ENCODE data around the gene MIEF1. TPM values are rescaled to one million over a fixed set of nuclear protein-coding genes. Genes with fewer than 3 reads are reported as not detected.

MIEF1 gene
- total and polyA plus RNA-seq, 3 donors from 2014 or later = 60.6 to 120 (median 78.2) TPM

DNA sequence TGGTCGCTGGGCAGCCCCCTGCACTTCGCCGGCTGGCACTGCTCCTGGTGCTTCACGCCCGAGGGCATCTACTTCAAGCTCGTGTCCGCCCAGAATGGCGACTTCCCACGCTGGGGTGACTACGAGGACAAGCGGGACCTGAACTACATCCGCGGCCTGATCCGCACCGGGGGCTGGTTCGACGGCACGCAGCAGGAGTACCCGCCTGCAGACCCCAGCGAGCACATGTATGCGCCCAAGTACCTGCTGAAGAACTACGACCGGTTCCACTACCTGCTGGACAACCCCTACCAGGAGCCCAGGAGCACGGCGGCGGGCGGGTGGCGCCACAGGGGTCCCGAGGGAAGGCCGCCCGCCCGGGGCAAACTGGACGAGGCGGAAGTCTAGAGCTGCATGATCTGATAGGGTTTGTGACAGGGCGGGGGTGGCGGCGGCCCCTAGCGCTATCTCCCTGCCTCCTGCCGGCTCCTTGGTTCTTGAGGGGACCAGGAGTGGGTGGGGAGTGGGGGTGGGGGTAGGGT is 13.5 kb upstream of the MIEF1 start:
- Histone ChIP-seq H3K36me3 (ENCODE audit: low read depth, missing control alignments) (no peaks in the 10 kb centered on the region), H3K4me3 (peak overlapping the region in 1 of 2 donors; percentile 43), H3K9me3 (no peaks in the 10 kb centered on the region), H3K4me1 (peaks cover 10% of the 10 kb centered on the region), H3K27me3 (no peaks in the 10 kb centered on the region), H3K27ac (no peak overlapping the region)
- intact Hi-C loops (cut with DNase I; ENCODE audit: low total_unique reads) = no loop called here
- no peak for DNase-seq
- WGBS, 2 donors = 82 to 86% methylated on average over 21 to 39 of the region's 39 CpGs
- TF ChIP-seq, protein P1, sequence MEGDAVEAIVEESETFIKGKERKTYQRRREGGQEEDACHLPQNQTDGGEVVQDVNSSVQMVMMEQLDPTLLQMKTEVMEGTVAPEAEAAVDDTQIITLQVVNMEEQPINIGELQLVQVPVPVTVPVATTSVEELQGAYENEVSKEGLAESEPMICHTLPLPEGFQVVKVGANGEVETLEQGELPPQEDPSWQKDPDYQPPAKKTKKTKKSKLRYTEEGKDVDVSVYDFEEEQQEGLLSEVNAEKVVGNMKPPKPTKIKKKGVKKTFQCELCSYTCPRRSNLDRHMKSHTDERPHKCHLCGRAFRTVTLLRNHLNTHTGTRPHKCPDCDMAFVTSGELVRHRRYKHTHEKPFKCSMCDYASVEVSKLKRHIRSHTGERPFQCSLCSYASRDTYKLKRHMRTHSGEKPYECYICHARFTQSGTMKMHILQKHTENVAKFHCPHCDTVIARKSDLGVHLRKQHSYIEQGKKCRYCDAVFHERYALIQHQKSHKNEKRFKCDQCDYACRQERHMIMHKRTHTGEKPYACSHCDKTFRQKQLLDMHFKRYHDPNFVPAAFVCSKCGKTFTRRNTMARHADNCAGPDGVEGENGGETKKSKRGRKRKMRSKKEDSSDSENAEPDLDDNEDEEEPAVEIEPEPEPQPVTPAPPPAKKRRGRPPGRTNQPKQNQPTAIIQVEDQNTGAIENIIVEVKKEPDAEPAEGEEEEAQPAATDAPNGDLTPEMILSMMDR (IDR thresholded peaks at IDR 0.05) = no peak
- TF ChIP-seq POLR2A (IDR thresholded peaks at IDR 0.05) = no peak

DNA sequence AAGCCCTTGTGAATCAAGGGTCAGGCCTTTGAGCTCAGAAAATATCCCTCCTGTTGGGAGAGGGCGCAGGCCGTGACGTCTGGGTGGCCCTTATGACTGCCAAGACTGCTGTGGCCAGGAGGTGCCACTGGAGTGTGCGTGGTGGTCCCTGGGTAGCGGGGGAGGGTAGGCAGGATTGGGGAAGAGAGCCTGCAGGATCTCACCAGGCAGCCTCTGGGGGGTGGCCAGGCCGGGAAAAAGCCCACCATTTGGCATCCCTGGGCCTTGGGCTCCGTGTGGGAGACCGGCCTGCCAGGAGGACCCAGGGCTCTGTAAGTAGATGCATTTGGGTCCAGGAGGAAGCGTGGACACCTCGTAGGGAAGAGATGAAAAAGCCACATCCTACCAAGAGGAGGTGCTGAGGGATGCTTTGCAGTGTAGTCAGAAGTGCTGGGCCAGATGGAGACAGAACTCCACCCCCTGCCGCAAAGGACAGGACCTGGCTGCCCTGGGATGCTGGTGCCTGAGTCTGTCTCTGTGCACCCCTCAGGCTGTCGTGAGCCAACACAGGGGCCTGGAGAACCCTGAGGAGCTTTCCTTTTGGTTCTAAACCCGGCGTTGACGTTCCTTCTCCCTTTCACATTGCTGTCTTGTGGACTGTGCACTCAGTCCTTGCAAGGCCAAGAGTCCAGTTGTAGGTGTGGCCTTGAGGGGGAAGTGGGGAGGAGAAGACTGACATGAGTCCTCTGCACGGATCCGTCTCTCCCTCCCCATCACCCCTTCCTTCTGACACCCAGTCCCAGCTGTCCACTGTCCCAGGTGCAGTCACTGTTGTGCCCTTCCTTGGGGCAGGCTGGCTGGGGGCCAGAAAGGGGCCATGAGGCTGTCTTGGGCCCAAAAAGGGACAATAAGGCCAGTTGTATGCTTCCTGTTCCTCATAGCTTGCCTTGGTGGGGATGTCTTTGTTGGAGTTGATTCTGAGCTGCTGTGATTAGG is 12.7 kb upstream of the MIEF1 start:
- H3K27me3 ChIP-seq = no peaks in the 10 kb centered on the region
- TF ChIP-seq, protein P1 (IDR thresholded peaks at IDR 0.05) = no peak
- TF ChIP-seq POLR2A (IDR thresholded peaks at IDR 0.05) = no peak
- DNase-seq = no peak
- intact Hi-C loops (cut with DNase I; ENCODE audit: low total_unique reads) = no loop called here
- no peaks in the 10 kb centered on the region for H3K36me3 ChIP-seq (ENCODE audit: low read depth, missing control alignments)
- peaks cover 10% of the 10 kb centered on the region for H3K4me1 ChIP-seq
- H3K27ac ChIP-seq = no peak overlapping the region
- H3K4me3 ChIP-seq = no peak overlapping the region
- WGBS, 2 donors = 60 to 82% methylated on average over 14 to 17 of the region's 17 CpGs
- no peaks in the 10 kb centered on the region for H3K9me3 ChIP-seq

DNA sequence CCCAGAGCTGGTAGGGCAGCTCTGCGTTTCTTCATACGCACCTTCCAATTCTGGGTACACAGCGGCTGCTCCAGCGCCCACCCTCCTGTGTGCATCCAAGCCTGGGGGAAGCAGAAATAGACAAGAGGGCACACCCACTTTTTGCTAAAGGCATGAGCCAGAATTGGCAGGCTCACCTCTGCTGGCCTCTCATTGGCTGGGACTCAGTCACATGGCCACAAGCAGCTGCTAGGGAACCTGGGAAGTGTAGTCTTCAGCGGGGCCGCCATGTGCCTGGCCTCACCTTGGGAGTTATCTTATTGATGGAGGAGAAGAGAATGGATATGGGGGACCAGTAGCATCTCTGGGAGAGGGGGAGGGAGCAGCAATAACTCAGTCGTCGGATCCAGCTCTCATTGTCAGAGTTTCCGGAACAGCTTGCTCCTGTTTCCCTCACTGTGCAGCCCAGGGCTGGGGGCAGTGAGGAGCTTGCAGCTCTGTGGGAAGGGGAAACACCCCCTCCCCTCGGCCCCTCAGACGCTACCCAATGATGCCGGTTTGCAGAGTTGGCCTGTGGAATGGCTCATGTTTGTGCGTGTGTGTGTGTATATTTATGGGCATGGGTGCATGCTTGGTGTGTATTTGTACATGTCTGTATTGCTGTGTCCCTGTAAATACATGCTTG is 11.8 kb upstream of the MIEF1 start:
- intact Hi-C loops (cut with DNase I; ENCODE audit: low total_unique reads) = no loop called here

DNA sequence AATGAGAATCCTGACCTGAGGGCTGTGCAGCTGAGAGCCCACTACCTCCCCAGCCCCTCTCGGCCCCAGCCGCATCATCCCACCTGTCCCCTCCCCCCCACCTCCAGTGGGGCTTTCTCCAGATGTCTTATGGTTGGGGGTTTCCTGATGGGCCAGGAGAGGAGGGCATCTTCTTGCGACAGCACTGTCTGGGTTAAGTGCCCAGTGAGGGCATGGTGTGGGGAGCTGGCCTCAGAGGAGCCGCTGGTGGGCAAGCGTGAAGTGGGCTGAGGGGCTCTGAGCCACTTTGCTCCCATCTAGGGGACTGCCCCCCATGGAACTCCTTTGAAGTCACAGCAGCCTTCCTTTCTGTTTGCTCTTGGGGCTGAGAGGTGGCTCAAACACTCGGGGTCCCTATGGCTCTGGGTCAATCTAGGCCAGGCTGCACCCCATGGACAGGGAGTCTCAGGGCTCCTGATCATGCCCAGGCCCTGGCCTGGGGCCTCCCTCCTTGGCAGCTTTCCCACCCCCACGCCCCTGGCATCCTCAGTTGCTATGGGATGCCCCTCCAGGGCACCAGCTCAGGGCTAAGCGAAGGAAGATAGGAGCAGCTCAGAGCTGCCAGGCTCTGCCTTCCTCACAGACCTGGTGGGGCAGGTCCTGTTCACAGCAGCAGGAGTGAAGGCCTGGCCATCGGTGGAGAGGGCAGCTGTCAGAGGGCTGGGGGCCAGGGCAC is 11.0 kb upstream of the MIEF1 start:
- Histone ChIP-seq H3K4me1 (peaks cover 10% of the 10 kb centered on the region), H3K9me3 (no peaks in the 10 kb centered on the region), H3K4me3 (no peak overlapping the region), H3K27ac (no peak overlapping the region), H3K36me3 (ENCODE audit: low read depth, missing control alignments) (no peaks in the 10 kb centered on the region), H3K27me3 (no peaks in the 10 kb centered on the region)
- TF ChIP-seq, protein P1 (IDR thresholded peaks at IDR 0.05) = no peak
- no peak for TF ChIP-seq POLR2A (IDR thresholded peaks at IDR 0.05)
- WGBS, 2 donors = 80 to 86% methylated on average over 6 to 9 of the region's 9 CpGs
- DNase-seq = no peak
- intact Hi-C loops (cut with DNase I; ENCODE audit: low total_unique reads) = no loop called here

More for the DNA sequence above, 11.8 kb upstream of the MIEF1 start:
- Histone ChIP-seq H3K4me3 (no peak overlapping the region), H3K9me3 (no peaks in the 10 kb centered on the region), H3K36me3 (ENCODE audit: low read depth, missing control alignments) (no peaks in the 10 kb centered on the region), H3K4me1 (peaks cover 10% of the 10 kb centered on the region), H3K27me3 (no peaks in the 10 kb centered on the region), H3K27ac (no peak overlapping the region)
- peak; percentile 94 for DNase-seq
- WGBS, 2 donors = 34 to 43% methylated on average over 12 to 13 of the region's 13 CpGs
- no peak for TF ChIP-seq POLR2A (IDR thresholded peaks at IDR 0.05)
- TF ChIP-seq, protein P1 (IDR thresholded peaks at IDR 0.05) = no peak
